Measurements from ENCODE around the gene HS3ST6.

The HS3ST6 gene

GRCh38 chr16:1914084-1914608 is 4.1 kb downstream of the HS3ST6 start:
- no peak overlapping the region for H3K4me3 ChIP-seq (ENCODE audit: low read length)
- DNase-seq (ENCODE audit: low read depth) = no peak
- TF ChIP-seq CTCF (conservative IDR thresholded peaks at IDR 0.05; ENCODE audit: low read length) = no peak

GRCh38 chr16:1913327-1914083 is 4.7 kb downstream of the HS3ST6 start:
- TF ChIP-seq CTCF (conservative IDR thresholded peaks at IDR 0.05; ENCODE audit: low read length) = no peak
- H3K4me3 ChIP-seq (ENCODE audit: low read length) = no peak overlapping the region
- no peak for DNase-seq (ENCODE audit: low read depth)

GRCh38 chr16:1912215-1912543 is 6.0 kb downstream of the HS3ST6 start:
- TF ChIP-seq CTCF (conservative IDR thresholded peaks at IDR 0.05; ENCODE audit: low read length) = no peak
- H3K4me3 ChIP-seq (ENCODE audit: low read length) = no peak overlapping the region
- no peak for DNase-seq (ENCODE audit: low read depth)

- H3K4me3 ChIP-seq (ENCODE audit: low read length) = no peak overlapping the region
- no peak for TF ChIP-seq CTCF (conservative IDR thresholded peaks at IDR 0.05; ENCODE audit: low read length)
- no peak for DNase-seq (ENCODE audit: low read depth)
Observed at GRCh38 chr16:1911467-1912214, 6.6 kb downstream of the HS3ST6 start.

- no peak for TF ChIP-seq CTCF (conservative IDR thresholded peaks at IDR 0.05; ENCODE audit: low read length)
- H3K4me3 ChIP-seq (ENCODE audit: low read length) = no peak overlapping the region
- DNase-seq (ENCODE audit: low read depth) = peak; percentile 27
Observed at GRCh38 chr16:1909561-1910231, 8.5 kb downstream of the HS3ST6 start.

- H3K4me3 ChIP-seq (ENCODE audit: low read length) = no peak overlapping the region
- no peak for TF ChIP-seq CTCF (conservative IDR thresholded peaks at IDR 0.05; ENCODE audit: low read length)
- no peak for DNase-seq (ENCODE audit: low read depth)
Observed at GRCh38 chr16:1908983-1909382, 9.2 kb downstream of the HS3ST6 start.

All from AG10803 (cell line).